Central memory CD4-positive, alpha-beta T cell (primary cell): ENCODE results near the gene IER2.
A peak's percentile ranks its signal among the peaks of the same experiment; 100 is the strongest.

Experiments
- DNase-seq: peaks from one replicate; pipeline ENCODE4 v3.0.0; 2022

Gene IER2

GRCh38 chr19:13119627-13120026 is 30.6 kb upstream of the IER2 start:
- no peak for DNase-seq

GRCh38 chr19:13120031-13120430 is 30.2 kb upstream of the IER2 start:
- no peak for DNase-seq

GRCh38 chr19:13120817-13121216 is 29.4 kb upstream of the IER2 start:
- no peak for DNase-seq

GRCh38 chr19:13121551-13122274 is 28.5 kb upstream of the IER2 start:
- DNase-seq, result no peak

GRCh38 chr19:13122275-13122878 is 27.8 kb upstream of the IER2 start:
- DNase-seq, result no peak

GRCh38 chr19:13122980-13123957 is 26.9 kb upstream of the IER2 start:
- no peak for DNase-seq

GRCh38 chr19:13127051-13127450 is 23.2 kb upstream of the IER2 start:
- no peak for DNase-seq

- no peak for DNase-seq
Observed at GRCh38 chr19:13127811-13128575, 22.2 kb upstream of the IER2 start.

- DNase-seq, result no peak
Observed at GRCh38 chr19:13128583-13128982, 21.6 kb upstream of the IER2 start.

- DNase-seq, result no peak
Observed at GRCh38 chr19:13129384-13129783, 20.8 kb upstream of the IER2 start.

GRCh38 chr19:13130886-13131490 is 19.2 kb upstream of the IER2 start:
- DNase-seq, result no peak

- peak; percentile 55 for DNase-seq
Observed at GRCh38 chr19:13132471-13133180, 17.6 kb upstream of the IER2 start.

GRCh38 chr19:13133241-13133870 is 16.9 kb upstream of the IER2 start:
- no peak for DNase-seq

GRCh38 chr19:13134626-13135025 is 15.6 kb upstream of the IER2 start:
- DNase-seq, result no peak

- no peak for DNase-seq
Observed at GRCh38 chr19:13135068-13136062, 14.8 kb upstream of the IER2 start.

GRCh38 chr19:13137290-13137794 is 12.9 kb upstream of the IER2 start:
- DNase-seq, result no peak

GRCh38 chr19:13138171-13138915 is 11.9 kb upstream of the IER2 start:
- DNase-seq, result no peak

GRCh38 chr19:13138916-13139198 is 11.4 kb upstream of the IER2 start:
- DNase-seq, result no peak
